ENCODE measurements around the gene XRCC6. TPM values are rescaled to one million over a fixed set of nuclear protein-coding genes. Genes with fewer than 3 reads are reported as not detected.

XRCC6 gene
- total and polyA plus RNA-seq, 9 of the 15 experiments (the other 6 are each of a cell fraction or from before 2014, with no cell fraction given), result 151 to 440 (median 318) TPM

Small RNA genes lying within 50 kb of the gene (small RNA-seq; reads per million reads assigned to genes)
- gene HMGN2P10, result not detected
- gene RF00019, result not detected
- not detected for gene RNU6-476P

Other genes starting within 250 kb of the XRCC6 start
Only the 7 nearest of the 12 such genes appear.
- 84.1 and 116 TPM in 2 replicates for gene ACO2, start 152.2 kb upstream of the XRCC6 start, total RNA-seq (2014; rRNA removed)
- gene ACO2, start 152.2 kb upstream of the XRCC6 start, total RNA-seq (2014; rRNA removed; fragmentation: Illumina TruSeq; extraction: Trizol), result 34.1 and 42.1 TPM in 2 replicates
- 52.5 and 53.3 TPM in 2 replicates for gene ACO2, start 152.2 kb upstream of the XRCC6 start, total RNA-seq (2015; rRNA removed; fragmentation: Illumina TruSeq; extraction: Trizol)
- gene ACO2, start 152.2 kb upstream of the XRCC6 start, total RNA-seq (2021), result 117 and 119 TPM in 2 replicates
- 17.0 and 41.7 TPM in 2 replicates for gene ACO2, start 152.2 kb upstream of the XRCC6 start, polyA plus RNA-seq (2011; rRNA removed)
- gene ACO2, start 152.2 kb upstream of the XRCC6 start, polyA plus RNA-seq (2014; fragmentation: Illumina TruSeq; extraction: Trizol), result 109 and 111 TPM in 2 replicates
- 10 to 100 TPM; 16.2 to 28.7 TPM for gene ACO2, start 152.2 kb upstream of the XRCC6 start, polyA plus RNA-seq (2014; fragmentation: Nextera tagmentation; extraction: Ambion mirVana)
- 43.2 and 54.6 TPM in 2 replicates for gene ACO2, start 152.2 kb upstream of the XRCC6 start, polyA plus RNA-seq (2014; rRNA removed)
- 14.2 and 14.3 TPM in 2 replicates for gene POLR3H, start 76.8 kb upstream of the XRCC6 start, total RNA-seq (2014; rRNA removed)
- 13.8 and 17.7 TPM in 2 replicates for gene POLR3H, start 76.8 kb upstream of the XRCC6 start, total RNA-seq (2014; rRNA removed; fragmentation: Illumina TruSeq; extraction: Trizol)
- gene POLR3H, start 76.8 kb upstream of the XRCC6 start, total RNA-seq (2015; rRNA removed; fragmentation: Illumina TruSeq; extraction: Trizol), result 21.7 and 22.2 TPM in 2 replicates
- gene POLR3H, start 76.8 kb upstream of the XRCC6 start, total RNA-seq (2021), result 48.4 and 49.8 TPM in 2 replicates
- 33.8 and 33.9 TPM in 2 replicates for gene POLR3H, start 76.8 kb upstream of the XRCC6 start, polyA plus RNA-seq (2011; rRNA removed)
- 38.6 and 39.5 TPM in 2 replicates for gene POLR3H, start 76.8 kb upstream of the XRCC6 start, polyA plus RNA-seq (2014; fragmentation: Illumina TruSeq; extraction: Trizol)
- 10 to 100 TPM in 1 of 2 experiments, 1 to 10 TPM in 1; 5.3 to 10.3 TPM for gene POLR3H, start 76.8 kb upstream of the XRCC6 start, polyA plus RNA-seq (2014; fragmentation: Nextera tagmentation; extraction: Ambion mirVana)
- gene POLR3H, start 76.8 kb upstream of the XRCC6 start, polyA plus RNA-seq (2014; rRNA removed), result 32.5 and 33.8 TPM in 2 replicates
- not detected in 2 replicates for gene CSDC2, start 60.3 kb upstream of the XRCC6 start, total RNA-seq (2014; rRNA removed)
- gene CSDC2, start 60.3 kb upstream of the XRCC6 start, total RNA-seq (2014; rRNA removed; fragmentation: Illumina TruSeq; extraction: Trizol), result not detected in 2 replicates
- not detected in 2 replicates for gene CSDC2, start 60.3 kb upstream of the XRCC6 start, total RNA-seq (2015; rRNA removed; fragmentation: Illumina TruSeq; extraction: Trizol)
- 0.09 and 0.11 TPM in 2 replicates for gene CSDC2, start 60.3 kb upstream of the XRCC6 start, total RNA-seq (2021)
- not detected in 2 replicates for gene CSDC2, start 60.3 kb upstream of the XRCC6 start, polyA plus RNA-seq (2011; rRNA removed)
- gene CSDC2, start 60.3 kb upstream of the XRCC6 start, polyA plus RNA-seq (2014; fragmentation: Illumina TruSeq; extraction: Trizol), result not detected in 2 replicates
- not detected for gene CSDC2, start 60.3 kb upstream of the XRCC6 start, polyA plus RNA-seq (2014; fragmentation: Nextera tagmentation; extraction: Ambion mirVana)
- 0.09 TPM in 1 of 2 replicates, not detected in the other for gene CSDC2, start 60.3 kb upstream of the XRCC6 start, polyA plus RNA-seq (2014; rRNA removed)
- gene PMM1, start 31.5 kb upstream of the XRCC6 start, total RNA-seq (2014; rRNA removed), result 17.9 and 20.3 TPM in 2 replicates
- 6.3 and 10.4 TPM in 2 replicates for gene PMM1, start 31.5 kb upstream of the XRCC6 start, total RNA-seq (2014; rRNA removed; fragmentation: Illumina TruSeq; extraction: Trizol)
- 10.2 and 11.1 TPM in 2 replicates for gene PMM1, start 31.5 kb upstream of the XRCC6 start, total RNA-seq (2015; rRNA removed; fragmentation: Illumina TruSeq; extraction: Trizol)
- 24.5 and 26.3 TPM in 2 replicates for gene PMM1, start 31.5 kb upstream of the XRCC6 start, total RNA-seq (2021)
- 20.3 and 26.2 TPM in 2 replicates for gene PMM1, start 31.5 kb upstream of the XRCC6 start, polyA plus RNA-seq (2011; rRNA removed)
- 21.1 and 27.8 TPM in 2 replicates for gene PMM1, start 31.5 kb upstream of the XRCC6 start, polyA plus RNA-seq (2014; fragmentation: Illumina TruSeq; extraction: Trizol)
- 10 to 100 TPM; 17.6 to 23.8 TPM for gene PMM1, start 31.5 kb upstream of the XRCC6 start, polyA plus RNA-seq (2014; fragmentation: Nextera tagmentation; extraction: Ambion mirVana)
- 28.8 and 31.7 TPM in 2 replicates for gene PMM1, start 31.5 kb upstream of the XRCC6 start, polyA plus RNA-seq (2014; rRNA removed)
- gene DESI1, start 252 bp upstream of the XRCC6 start, total RNA-seq (2014; rRNA removed), result 19.7 and 30.9 TPM in 2 replicates
- 29.8 and 29.9 TPM in 2 replicates for gene DESI1, start 252 bp upstream of the XRCC6 start, total RNA-seq (2014; rRNA removed; fragmentation: Illumina TruSeq; extraction: Trizol)
- gene DESI1, start 252 bp upstream of the XRCC6 start, total RNA-seq (2015; rRNA removed; fragmentation: Illumina TruSeq; extraction: Trizol), result 27.9 and 30.7 TPM in 2 replicates
- gene DESI1, start 252 bp upstream of the XRCC6 start, total RNA-seq (2021), result 36.2 and 36.5 TPM in 2 replicates
- gene DESI1, start 252 bp upstream of the XRCC6 start, polyA plus RNA-seq (2011; rRNA removed), result 38.7 and 40.1 TPM in 2 replicates
- gene DESI1, start 252 bp upstream of the XRCC6 start, polyA plus RNA-seq (2014; fragmentation: Illumina TruSeq; extraction: Trizol), result 42.3 and 45.9 TPM in 2 replicates
- gene DESI1, start 252 bp upstream of the XRCC6 start, polyA plus RNA-seq (2014; fragmentation: Nextera tagmentation; extraction: Ambion mirVana), result 1 to 10 TPM; 7.2 to 7.8 TPM
- gene DESI1, start 252 bp upstream of the XRCC6 start, polyA plus RNA-seq (2014; rRNA removed), result 29.3 and 29.4 TPM in 2 replicates
- 193 and 196 TPM in 2 replicates for gene SNU13, start 67.6 kb downstream of the XRCC6 start, total RNA-seq (2014; rRNA removed)
- 147 and 185 TPM in 2 replicates for gene SNU13, start 67.6 kb downstream of the XRCC6 start, total RNA-seq (2014; rRNA removed; fragmentation: Illumina TruSeq; extraction: Trizol)
- 179 and 193 TPM in 2 replicates for gene SNU13, start 67.6 kb downstream of the XRCC6 start, total RNA-seq (2015; rRNA removed; fragmentation: Illumina TruSeq; extraction: Trizol)
- 279 and 283 TPM in 2 replicates for gene SNU13, start 67.6 kb downstream of the XRCC6 start, total RNA-seq (2021)
- 243 and 271 TPM in 2 replicates for gene SNU13, start 67.6 kb downstream of the XRCC6 start, polyA plus RNA-seq (2011; rRNA removed)
- 294 and 334 TPM in 2 replicates for gene SNU13, start 67.6 kb downstream of the XRCC6 start, polyA plus RNA-seq (2014; fragmentation: Illumina TruSeq; extraction: Trizol)
- gene SNU13, start 67.6 kb downstream of the XRCC6 start, polyA plus RNA-seq (2014; fragmentation: Nextera tagmentation; extraction: Ambion mirVana), result 100 to 1,000 TPM; 884 to 981 TPM
- gene SNU13, start 67.6 kb downstream of the XRCC6 start, polyA plus RNA-seq (2014; rRNA removed), result 286 and 317 TPM in 2 replicates
- 0.18 TPM in 1 of 2 replicates, not detected in the other for gene MEI1, start 78.2 kb downstream of the XRCC6 start, total RNA-seq (2014; rRNA removed)
- gene MEI1, start 78.2 kb downstream of the XRCC6 start, total RNA-seq (2014; rRNA removed; fragmentation: Illumina TruSeq; extraction: Trizol), result not detected in 2 replicates
- gene MEI1, start 78.2 kb downstream of the XRCC6 start, total RNA-seq (2015; rRNA removed; fragmentation: Illumina TruSeq; extraction: Trizol), result 0.75 TPM in 1 of 2 replicates, not detected in the other
- gene MEI1, start 78.2 kb downstream of the XRCC6 start, total RNA-seq (2021), result 0.31 and 0.47 TPM in 2 replicates
- 0.33 and 0.61 TPM in 2 replicates for gene MEI1, start 78.2 kb downstream of the XRCC6 start, polyA plus RNA-seq (2011; rRNA removed)
- 0.16 and 0.17 TPM in 2 replicates for gene MEI1, start 78.2 kb downstream of the XRCC6 start, polyA plus RNA-seq (2014; fragmentation: Illumina TruSeq; extraction: Trizol)
- gene MEI1, start 78.2 kb downstream of the XRCC6 start, polyA plus RNA-seq (2014; fragmentation: Nextera tagmentation; extraction: Ambion mirVana), result under 1 TPM; 0.08 to 0.18 TPM
- 0.15 and 0.68 TPM in 2 replicates for gene MEI1, start 78.2 kb downstream of the XRCC6 start, polyA plus RNA-seq (2014; rRNA removed)

Measured in K562 (cell line).